Activated effector memory CD4-positive, alpha-beta T cell treated with Interleukin-2 at 50 U/mL for 16 hours (primary cell): ENCODE results near the gene CROCC.
"Not testable (repeated sequence)": the region's sequence is repeated elsewhere in the genome, so short reads cannot be mapped to it uniquely, and the experiment has no call there.

Experiments
- DNase-seq: peaks from one replicate; pipeline ENCODE4 v3.0.0-alpha.2; 2020

Gene CROCC

GRCh38 chr1:16896316-16897055 is 25.2 kb upstream of the CROCC start:
- DNase-seq = peak; percentile 54

- DNase-seq = not testable (repeated sequence)
These were observed 24.1 kb upstream of the CROCC start for GRCh38 chr1:16897653-16898052.

- DNase-seq = not testable (repeated sequence)
These were observed 23.4 kb upstream of the CROCC start for GRCh38 chr1:16898298-16898697.

- not testable (repeated sequence) for DNase-seq
These were observed 22.7 kb upstream of the CROCC start for GRCh38 chr1:16899020-16899419.

DNA sequence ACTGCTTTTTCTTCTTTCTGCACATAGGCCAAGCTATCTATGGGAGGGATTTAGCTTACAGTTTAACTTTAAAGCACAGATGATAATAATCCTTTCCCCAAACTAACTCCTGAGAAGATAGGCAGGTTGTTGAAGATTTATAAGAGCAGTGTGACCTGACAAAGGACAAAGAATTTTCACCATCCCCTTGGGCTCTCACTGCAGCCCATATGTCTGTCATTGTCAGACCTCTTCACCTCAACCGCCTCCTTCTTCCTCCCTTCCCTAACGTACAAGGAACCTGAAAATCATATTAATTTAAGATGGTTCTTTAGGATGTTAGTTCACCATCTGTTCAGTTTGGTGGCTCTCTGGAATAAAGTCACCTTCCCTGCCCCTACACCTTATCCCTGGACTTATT is 21.0 kb upstream of the CROCC start:
- no peak for DNase-seq

- DNase-seq = not testable (repeated sequence)
These were observed 20.4 kb upstream of the CROCC start for GRCh38 chr1:16901371-16901770.

GRCh38 chr1:16903054-16903453 is 18.7 kb upstream of the CROCC start:
- no peak for DNase-seq

- no peak for DNase-seq
These were observed 18.3 kb upstream of the CROCC start for GRCh38 chr1:16903458-16903796.

DNA sequence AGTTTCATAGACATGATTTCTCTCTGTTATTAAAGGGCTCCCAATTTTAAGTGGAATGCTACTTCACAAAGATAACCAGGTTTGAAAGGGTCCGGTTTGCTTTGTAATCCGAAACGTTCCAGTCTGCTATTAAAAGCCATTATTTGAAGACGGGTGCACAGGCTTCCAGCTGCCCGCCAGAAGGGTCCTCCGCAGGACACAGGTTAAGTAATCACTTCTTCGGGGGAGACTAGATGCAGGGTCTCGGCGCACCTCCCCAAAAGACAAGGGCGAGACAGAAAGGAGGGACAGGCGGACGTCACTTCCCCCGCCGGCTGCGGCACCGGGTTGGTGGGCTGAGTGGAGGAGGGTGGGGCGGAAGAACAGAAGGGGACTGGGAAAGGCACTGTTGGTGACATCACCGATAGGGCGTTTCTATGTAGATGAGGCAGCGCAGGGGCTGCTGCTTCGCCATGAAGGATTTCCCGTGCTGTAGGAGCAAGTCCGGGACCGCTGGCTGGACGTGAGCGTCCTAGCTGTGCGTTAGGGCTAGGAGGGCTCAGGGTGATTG is 17.1 kb upstream of the CROCC start:
- DNase-seq = peak; percentile 99

GRCh38 chr1:16905110-16905867 is 16.4 kb upstream of the CROCC start:
- no peak for DNase-seq

- no peak for DNase-seq
These were observed 15.6 kb upstream of the CROCC start for GRCh38 chr1:16905868-16906702.

GRCh38 chr1:16906873-16907272 is 14.9 kb upstream of the CROCC start:
- no peak for DNase-seq

- DNase-seq = no peak
These were observed 13.6 kb upstream of the CROCC start for GRCh38 chr1:16907870-16908758.

DNA sequence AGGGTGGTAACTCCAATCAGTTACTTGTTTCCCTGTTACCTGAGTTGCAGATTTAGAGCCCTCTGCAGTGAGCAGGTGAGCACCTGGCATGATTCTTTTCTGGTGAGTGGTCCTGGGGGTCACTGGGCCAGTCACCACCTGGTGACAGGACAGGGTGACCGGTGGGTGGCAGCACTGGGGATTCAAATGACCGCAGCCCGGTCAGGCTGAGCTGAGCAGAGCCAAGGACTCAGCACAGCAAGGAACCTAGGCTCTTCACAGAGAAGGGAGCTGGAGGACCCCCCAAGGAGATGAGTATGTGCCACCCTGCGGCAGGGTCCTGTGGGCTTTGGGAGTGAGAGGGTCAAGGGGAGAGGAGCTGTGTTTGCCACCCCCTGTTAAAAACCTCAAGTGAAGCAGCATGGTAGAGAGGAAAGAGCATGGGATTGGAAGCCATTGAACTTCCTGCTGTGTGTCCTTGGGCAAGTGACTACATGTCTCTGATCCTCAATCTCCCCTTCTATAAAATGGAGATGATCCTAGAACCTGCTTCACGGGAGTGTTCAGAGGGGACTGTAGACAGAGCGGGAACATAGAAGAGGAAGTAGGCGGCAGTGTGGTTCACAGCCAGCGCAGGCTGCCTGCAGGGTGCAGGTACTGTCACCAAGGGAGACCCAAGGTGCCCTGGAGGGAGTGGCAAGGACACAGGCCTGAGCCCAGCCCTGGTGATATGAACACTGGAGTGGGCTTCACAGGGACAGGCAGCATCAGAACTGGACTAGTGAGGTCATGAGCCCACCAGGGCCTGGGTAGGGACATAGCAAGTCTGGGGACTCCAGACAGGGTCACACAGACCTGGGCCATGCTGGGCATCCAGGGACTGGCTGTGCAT is 9.6 kb upstream of the CROCC start:
- DNase-seq = not testable (repeated sequence)

DNA sequence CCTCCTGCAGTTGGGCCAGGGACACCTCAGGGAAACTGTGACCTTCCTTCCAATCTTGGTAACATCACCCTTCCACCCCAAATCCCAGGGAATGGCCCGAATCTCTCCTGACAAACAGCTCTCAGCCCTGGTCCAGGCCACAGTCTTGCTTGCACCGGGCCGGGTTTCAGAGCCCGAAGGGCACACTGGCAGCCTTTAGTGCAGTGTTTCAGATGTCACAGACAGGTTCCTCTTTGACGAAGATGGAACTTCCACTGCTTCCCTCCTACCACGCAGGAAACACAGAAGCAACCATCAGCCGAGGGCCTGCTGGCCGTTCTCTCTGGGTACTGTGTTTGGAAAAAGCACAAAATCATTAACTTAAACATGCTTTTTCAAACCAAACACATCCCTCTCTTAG is 9.0 kb upstream of the CROCC start:
- not testable (repeated sequence) for DNase-seq

DNA sequence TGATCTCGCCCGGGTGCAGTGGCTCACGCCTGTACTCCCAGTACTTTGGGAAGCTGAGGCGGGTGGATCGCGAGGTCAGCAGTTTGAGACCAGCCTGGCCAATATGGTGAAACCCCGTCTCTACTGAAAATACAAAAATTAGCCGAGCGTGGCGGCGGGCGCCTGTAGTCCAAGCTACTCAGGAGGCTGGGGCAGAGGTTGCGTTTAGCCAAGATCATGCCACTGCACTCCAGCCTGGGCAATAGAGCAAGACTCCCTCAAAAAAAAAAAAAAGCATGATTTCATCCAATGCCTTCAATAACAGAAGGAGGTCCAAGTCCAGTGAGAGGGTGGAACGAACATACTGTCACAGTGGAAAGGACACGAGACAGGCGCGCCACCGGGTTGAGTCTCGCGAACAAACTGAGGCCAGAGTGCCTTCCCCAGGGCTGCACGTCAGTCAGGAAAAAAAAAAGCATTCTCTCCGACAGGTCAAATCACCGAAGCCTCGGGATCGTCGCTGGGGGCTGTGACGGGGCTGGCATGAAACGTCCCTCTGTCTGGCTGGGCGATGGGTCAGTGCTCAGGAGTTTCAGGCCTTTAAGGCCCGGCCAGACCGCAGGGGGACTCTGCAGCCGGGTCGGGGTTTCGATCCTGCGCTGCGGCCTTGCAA is 8.4 kb upstream of the CROCC start:
- DNase-seq = no peak

- peak; percentile 100 for DNase-seq
These were observed 7.7 kb upstream of the CROCC start for GRCh38 chr1:16913833-16914662.

GRCh38 chr1:16914928-16915626 is 6.7 kb upstream of the CROCC start:
- DNase-seq = not testable (repeated sequence)

GRCh38 chr1:16915627-16915973 is 6.1 kb upstream of the CROCC start:
- no peak for DNase-seq
